ENCODE results near the gene CXXC1.
"Not testable (repeated sequence)": the region's sequence is repeated elsewhere in the genome, so short reads cannot be mapped to it uniquely, and the experiment has no call there.

The CXXC1 gene

DNA sequence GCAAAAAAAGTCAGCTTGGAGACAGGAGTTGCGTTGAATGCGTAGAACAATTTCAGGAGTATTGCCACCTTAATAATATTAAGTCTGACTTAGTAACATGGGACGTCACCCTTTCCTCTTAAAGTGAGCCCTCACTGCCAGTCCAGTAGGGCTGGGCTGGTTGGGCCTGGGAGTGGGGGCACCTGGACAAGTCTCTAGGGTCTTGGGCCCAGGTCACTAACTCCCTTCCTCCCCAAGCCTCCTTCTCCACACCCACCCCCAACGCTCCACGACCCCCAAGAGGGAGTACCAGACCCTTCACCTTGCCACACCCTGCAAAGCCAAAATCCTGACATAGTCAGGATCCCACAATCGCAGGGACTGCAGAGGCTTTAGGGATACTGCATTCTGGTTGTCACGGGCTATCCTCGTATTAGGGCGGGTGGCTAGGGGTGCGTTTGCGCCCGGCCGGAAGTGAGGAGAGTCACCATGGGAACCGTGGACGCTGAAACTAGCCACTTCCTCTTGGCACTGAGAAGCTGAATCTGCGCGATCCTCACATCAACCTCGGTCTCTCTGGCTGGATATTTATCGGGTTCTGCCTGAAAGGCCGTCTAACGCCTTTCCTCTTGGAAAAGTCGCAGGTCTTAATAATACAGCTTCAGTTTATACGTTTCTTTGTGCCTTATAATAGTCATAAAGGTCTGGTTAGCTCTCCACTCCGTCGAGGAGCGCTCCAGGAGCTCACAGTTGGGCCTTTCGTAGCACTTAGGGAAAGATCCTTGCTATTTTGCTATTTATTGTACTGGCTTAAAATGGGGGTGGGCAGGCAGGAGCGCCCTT lies 10.3 kb upstream of the CXXC1 start:
- peak; percentile 38 for DNase-seq

DNA sequence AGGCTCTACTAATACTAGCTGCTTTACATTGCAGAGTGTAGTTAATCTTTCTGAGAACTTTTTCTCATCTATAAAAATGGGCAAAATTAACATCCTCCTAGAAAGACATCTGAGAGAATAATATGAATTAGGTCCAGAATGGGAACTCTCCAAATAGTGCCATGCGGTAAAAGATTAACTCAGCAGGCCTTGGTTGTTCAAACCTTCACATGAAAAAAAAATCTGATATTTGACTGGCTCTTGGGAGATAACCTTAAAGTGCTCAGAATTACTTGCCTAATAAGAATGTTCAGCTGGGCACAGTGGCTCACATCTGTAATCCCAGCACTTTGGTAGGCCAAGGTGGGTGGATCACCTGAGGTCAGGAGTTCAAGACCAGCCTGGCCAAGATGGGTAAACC lies 5.5 kb upstream of the CXXC1 start:
- no peak for DNase-seq

DNA sequence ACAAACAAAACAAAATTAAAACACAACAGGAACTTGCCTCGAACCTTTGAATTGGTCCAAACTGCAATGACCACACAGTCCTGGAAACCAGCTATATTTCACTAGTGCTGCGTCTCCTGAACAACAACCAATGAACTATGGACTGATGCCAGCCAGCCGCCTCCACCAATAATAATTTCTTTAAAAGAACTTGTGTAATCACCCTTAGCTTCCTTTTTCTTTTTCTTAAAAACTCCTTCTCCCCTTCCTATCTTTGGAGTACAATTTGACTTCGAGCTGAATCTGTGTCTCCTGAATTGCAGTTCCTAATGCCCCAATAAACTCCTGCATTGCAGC lies 1.6 kb upstream of the CXXC1 start:
- DNase-seq: no peak

- DNase-seq: not testable (repeated sequence)
These were observed 1.0 kb upstream of the CXXC1 start for GRCh38 chr18:50288348-50289107.

GRCh38 chr18:50287028-50287440 lies 458 bp downstream of the CXXC1 start:
- no peak for DNase-seq

DNA sequence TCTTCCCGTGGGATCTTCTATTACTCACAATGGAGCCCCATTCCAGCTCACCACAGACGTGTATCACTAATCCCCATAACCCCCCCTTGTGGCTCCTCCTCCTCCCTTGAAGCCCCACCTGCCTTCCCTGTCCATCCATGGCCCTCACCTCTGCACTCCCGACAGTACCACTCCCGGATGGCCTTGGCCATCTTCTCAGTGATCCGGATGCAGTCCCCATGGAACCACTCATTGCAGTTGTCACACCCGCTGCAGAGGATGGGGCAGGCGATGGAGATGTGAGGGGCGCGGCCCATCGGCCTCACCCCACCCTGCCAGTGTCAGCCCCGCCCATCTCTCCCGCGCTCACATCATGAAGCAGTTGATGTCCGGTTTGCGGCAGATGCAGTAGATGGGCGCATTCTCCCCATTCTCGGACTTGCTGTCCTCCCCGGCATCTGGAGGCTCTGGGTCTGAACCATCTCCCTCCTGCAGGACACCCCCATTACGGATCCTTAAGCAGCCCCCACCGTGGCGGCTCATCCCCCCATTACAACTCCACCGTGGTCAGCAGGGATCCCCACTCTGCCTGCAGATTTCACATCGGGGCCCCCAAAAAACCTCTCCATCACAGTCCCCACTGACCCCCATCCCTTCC lies 983 bp downstream of the CXXC1 start:
- DNase-seq: peak; percentile 17

DNA sequence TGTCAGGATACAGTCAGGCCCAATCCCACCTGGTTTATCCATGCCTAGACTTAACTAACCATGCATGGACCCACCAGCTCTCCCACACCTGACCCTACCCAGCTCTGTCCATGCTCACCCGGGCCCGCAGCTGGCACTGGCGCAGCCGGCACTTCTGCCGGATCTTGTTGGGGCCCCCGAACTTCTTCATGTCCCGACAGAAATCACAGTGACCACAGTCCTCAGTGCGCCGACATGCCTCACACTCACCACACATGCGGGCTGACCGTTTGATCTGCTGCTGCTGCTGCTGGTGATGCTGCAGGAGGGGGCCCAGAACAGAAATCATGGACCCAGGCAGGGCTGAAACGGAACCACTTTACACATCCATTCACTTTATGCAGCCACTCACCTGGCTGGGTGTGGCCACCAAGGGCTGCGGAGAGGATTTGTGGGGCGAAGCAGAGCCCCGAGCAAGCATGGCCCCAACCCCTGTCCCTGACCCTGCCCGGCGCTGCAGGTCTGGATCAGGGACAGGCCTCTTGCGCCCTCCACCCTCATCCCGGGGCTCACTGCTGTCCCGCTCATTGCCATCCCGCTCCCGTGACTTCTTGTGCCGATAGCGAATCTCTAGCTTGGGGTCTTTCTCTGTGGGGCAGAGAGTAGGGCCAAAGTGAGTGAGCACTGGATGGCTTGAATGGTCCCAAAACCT lies 1.7 kb downstream of the CXXC1 start:
- DNase-seq: no peak

GRCh38 chr18:50285071-50285470 lies 2.4 kb downstream of the CXXC1 start:
- DNase-seq: no peak

- no peak for DNase-seq
These were observed 3.1 kb downstream of the CXXC1 start for GRCh38 chr18:50284255-50284885.

- no peak for DNase-seq
These were observed 3.9 kb downstream of the CXXC1 start for GRCh38 chr18:50283469-50284209.

DNA sequence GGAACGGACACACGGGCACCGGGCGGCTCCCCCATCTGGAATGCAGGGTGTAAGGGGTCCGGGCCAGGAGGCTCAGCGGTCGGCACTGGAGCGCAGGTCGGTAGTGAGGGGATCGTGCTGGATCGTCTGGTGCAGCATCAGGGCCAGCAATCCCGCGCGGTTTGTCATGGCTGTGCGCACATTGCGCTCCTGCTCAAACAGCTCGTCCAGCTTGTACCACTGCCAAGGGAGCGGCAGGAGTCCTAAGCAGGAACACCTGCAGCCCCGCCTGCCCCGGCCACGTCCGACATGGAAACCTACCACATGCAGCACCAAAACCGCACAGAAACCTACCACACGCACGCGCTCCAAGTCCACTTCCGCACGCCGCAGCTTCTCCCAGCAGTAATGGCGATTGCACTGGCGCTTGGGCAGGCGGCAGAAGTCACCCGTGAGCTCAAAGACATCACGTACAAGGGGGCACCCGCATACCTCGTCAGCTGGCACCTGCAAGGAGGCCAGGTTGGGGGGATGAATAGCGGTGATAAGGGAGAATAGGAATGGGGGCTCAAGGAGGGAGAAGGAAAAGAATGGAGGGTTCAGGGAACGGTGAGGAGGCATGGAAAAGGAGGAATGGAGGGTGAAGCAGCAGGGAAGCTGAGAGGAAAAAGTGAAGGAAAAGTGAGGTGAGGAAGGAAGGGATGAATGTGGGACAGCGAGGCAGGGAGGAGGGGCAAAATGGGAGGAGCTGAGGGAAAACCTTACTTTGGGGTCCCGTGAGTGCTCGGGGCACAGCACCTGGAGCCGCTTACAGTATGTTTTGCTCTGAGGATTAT lies 4.8 kb downstream of the CXXC1 start:
- DNase-seq: no peak

- DNase-seq: no peak
These were observed 5.4 kb downstream of the CXXC1 start for GRCh38 chr18:50281972-50282520.

DNA sequence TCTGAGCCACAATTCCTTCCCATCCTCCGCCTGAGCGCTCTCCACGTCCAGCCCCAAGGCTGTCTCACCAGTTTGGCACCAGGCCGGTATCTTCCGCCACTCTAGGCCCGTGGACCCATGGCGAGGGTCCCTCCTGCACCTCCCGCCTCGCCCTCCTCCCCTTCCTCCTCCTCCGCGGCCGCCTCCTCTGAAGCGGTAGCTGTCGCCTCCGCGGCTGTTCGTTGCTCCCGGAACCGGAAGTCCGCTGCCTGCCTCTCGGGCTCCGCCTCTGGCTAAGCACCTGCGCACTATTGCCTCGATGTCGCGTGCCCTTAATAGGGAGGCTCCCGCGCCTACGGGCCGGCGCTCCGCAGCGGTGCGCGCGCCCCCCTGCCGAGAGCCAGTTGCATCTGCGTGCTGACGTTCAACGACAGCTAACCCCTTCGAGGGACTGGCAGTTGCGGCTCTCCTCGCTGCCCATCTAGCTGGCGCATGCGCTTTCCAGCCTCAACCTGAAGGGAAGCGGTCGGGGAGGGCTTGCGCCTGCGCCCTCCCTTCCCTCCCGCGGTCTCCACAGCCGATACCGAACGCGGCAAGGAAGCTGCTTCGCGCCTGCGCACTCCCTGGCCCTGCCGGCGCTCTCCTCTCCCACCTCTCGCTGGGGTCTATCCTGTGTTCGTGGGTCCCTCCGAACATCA lies 6.1 kb downstream of the CXXC1 start, which contains the start of gene MBD1:
Gene MBD1 (minus strand): TSS at position 229 of the 677 bp plus-strand sequence. CDS start 1,531 bp downstream, outside the sequence.
- peak; percentile 95 for DNase-seq

- no peak for DNase-seq
These were observed 6.7 kb downstream of the CXXC1 start for GRCh38 chr18:50280707-50281294.

DNA sequence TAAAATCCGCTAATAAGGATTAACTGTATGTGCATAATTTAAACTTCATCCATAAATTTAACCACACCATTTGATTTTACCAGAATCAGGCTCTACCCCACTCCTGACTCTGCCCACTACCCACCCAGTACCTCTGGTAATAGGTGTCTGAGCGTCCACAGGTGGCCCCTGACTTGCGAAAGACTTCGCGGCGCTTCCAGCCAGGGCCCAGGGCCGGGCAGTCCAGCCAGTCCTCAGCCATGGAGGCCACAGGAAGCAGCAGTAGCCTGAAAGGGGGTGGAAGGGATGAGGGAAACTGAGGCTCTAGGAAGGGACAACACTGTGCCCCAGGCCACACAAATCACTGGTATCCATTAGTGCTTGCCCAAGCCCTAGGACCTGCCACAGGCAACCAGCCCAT lies 7.7 kb downstream of the CXXC1 start:
- no peak for DNase-seq

DNA sequence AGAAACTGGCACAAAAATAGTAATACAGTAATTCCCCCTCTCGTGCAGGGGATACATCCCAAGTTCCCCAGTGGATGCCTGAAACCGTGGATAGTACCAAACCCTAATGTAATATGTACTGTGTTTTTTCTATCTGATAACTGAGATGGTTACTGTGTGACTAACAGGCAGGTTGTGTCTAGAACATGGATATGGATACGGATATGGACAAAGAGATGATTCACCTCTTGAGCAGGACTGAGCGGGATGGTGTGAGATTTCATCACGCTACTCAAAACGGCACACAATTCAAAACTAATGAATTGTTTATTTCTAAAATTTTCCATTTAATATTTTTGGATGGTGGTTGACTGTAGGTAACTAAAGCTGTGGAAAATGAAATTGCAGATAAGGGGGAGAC lies 9.6 kb downstream of the CXXC1 start:
- DNase-seq: no peak

GRCh38 chr18:50276452-50276851 lies 11.0 kb downstream of the CXXC1 start:
- DNase-seq: no peak

DNA sequence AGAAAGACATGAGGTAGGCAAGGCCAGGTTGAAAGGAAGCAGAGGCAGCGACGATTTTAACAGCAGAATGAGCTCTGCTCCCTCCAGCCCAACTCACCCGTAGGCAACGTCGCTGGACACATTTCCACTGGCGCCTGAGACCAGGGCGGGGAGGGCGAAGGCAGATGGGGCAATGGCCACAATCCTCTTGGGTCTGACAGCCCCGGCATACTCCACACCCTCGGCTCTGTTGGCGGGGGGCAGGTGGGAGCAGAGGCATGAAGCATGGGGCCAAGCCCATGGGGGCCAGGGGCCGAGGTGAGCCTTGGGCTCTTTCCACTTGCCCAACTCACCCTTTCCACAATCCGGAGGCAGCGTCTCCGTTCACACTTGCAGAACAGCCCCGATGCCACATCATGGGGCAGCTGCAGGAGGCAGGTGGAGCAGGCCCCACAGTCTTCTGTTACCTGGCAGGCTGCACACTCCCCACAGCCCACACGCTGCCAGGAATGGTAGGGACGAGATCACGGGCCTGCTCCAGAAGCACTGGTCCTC lies 11.9 kb downstream of the CXXC1 start:
- no peak for DNase-seq

DNA sequence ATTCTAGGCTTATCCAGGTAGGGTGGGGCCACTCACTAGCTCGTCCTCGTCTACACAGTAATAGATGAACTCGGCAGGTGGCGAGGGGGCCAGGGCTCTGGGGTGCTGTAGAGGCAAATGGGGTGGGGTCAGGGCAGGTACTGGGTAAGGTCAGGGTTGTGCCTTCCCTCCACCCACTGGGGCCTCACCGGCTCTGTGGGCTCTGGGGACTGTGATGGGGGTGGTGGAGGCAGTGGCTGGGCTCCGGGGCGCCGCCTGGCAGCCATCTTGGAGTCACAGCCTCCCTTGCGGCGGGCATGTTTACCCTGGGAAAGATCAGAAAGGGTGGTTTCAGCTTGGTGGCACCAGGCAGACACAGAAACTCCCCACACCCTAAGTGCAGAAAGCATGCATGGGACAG lies 12.6 kb downstream of the CXXC1 start:
- no peak for DNase-seq
